HAP-1 (cell line): ENCODE measurements around the gene MRPL1.
A peak's percentile ranks its signal among the peaks of the same experiment; 100 is the strongest.

Experiments
- DNase-seq, 2 experiments: peaks; one replicate each; pipeline ENCODE4 v3.0.0-alpha.2; 2016 to 2020; ENCODE audit warnings: low spot score in 2 of 2
- H3K27me3 ChIP-seq: fragments of 250-450 bp; sonication (Bioruptor Pico); 2 replicates; pipeline ENCODE4 v1.5.1; 2020; ENCODE audit warnings: low read depth, mild to moderate bottlenecking, moderate library complexity
- H3K36me3 ChIP-seq: fragments of 250-450 bp; sonication (Bioruptor Pico); replicated peaks from 2 replicates; pipeline ENCODE4 v1.5.1; 2020; ENCODE audit warnings: mild to moderate bottlenecking
- H3K4me1 ChIP-seq: fragments of 250-450 bp; sonication (Bioruptor Pico); 2 replicates; pipeline ENCODE4 v1.5.1; 2020; ENCODE audit warnings: mild to moderate bottlenecking
- H3K4me3 ChIP-seq: fragments of 250-450 bp; sonication (Bioruptor Pico); 2 replicates; pipeline ENCODE4 v1.5.1; 2020; ENCODE audit warnings: mild to moderate bottlenecking, moderate library complexity
- H3K9me3 ChIP-seq: fragments of 250-450 bp; sonication (Bioruptor Pico); 2 replicates; pipeline ENCODE4 v1.5.1; 2020; ENCODE audit warnings: mild to moderate bottlenecking, moderate library complexity
- in situ Hi-C: fragments of 300-500 bp; cut with MboI; formaldehyde crosslinking; loops from 3 replicates; pipeline ENCODE4 v1.14.3; 2020; ENCODE audit warnings: low sequenced_read_pairs, inconsistent platforms, mixed read lengths

The MRPL1 gene

DNA sequence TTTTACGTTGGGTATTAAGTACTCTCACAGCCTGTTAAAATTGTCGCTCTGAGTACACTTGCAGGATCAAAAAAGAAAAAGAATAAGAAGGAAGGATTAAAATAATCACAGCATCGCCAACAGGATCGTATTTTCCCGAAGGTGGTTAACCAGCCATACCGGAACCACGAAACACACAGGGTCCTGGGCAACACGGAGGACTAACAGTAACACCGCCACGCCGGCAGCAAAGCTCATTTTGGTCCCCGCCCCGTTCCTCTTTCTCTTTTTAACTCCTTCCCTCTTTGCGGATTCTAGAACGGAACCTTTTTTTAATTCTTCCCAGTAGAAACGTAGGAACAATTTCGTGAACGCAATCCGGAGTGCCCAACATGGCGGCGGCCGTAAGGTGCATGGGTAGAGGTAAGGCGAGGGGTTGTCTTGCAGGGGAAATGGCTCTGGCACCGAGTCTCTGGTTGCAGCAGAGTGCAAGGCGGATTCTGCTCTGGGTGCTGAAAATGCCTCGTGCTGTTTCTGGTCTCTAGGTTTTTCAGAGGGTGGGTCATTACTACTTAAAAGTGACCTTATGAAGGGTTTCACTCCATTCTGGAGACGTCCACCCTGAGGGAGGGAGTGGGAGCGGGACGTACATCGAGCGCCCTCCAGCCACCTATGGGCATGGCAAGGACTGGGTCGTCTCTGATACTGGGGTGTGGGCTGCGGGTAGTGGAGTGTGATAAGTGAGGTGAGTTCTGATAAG, at the start of gene MRPL1:
MRPL1 (plus strand) TSS at position 353 of the 739 bp plus-strand sequence; CDS start at position 372, 19 bp downstream.
- Histone ChIP-seq H3K27me3 (no peaks in the 10 kb centered on the region), H3K9me3 (no peaks in the 10 kb centered on the region)
- in situ Hi-C loops, result no loop called here

DNA sequence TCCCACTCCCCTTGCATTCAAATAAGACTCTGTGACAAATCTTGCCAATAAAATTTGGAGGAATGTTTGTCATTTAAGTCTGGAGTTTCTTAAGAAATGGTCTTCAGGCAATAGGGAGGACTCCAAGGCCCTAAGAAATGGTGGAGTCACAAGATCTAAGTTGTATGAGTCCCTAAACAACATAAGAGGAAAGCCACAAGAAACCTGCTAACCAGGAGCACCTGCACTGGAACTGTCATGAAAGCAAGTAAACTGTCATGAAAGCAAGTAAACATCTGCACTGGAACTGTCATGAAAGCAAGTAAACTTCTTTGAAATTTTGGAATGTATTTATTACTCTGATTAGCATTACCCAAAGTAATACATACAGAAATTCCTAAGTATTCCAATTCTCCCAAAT, 47.0 kb upstream of the MRPL1 start:
- peaks cover 8% of the 10 kb centered on the region for H3K4me1 ChIP-seq
- no peak overlapping the region for H3K4me3 ChIP-seq
- H3K36me3 ChIP-seq, result no peaks in the 10 kb centered on the region
- in situ Hi-C loops, result no loop called here
- H3K27me3 ChIP-seq, result no peaks in the 10 kb centered on the region
- no peak for DNase-seq
- H3K9me3 ChIP-seq, result no peaks in the 10 kb centered on the region

More for the DNA sequence above, at the start of gene MRPL1:
- peak within 1 kb of the TSS; percentile 74 for H3K4me3 ChIP-seq
- H3K36me3 ChIP-seq, result no peaks in the 10 kb centered on the region
- H3K4me1 ChIP-seq, result peaks cover 5% of the 10 kb centered on the region
- DNase-seq, result peak; percentile 93 to 96

DNA sequence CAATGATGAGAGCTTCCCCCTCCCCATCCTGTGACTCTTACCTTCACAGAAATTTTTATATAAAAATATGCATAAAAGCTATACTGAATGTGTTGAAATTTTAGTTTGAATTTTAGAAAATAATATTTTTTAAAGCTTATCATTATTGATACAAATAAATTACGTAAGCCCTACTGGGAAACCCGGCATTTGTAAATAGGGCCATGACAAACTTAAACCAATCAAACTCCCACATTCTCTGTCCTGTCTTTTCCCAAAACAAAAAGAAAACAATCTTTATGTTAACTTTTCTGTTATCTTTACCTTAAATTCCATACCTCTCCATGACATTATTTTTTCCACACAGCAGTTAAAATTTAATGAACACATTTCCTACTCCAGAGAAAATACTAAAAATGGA, 46.1 kb upstream of the MRPL1 start:
- Histone ChIP-seq H3K4me3 (no peak overlapping the region), H3K27me3 (no peaks in the 10 kb centered on the region), H3K4me1 (peaks cover 12% of the 10 kb centered on the region), H3K36me3 (no peaks in the 10 kb centered on the region), H3K9me3 (no peaks in the 10 kb centered on the region)
- in situ Hi-C loops, result no loop called here
- no peak for DNase-seq

DNA sequence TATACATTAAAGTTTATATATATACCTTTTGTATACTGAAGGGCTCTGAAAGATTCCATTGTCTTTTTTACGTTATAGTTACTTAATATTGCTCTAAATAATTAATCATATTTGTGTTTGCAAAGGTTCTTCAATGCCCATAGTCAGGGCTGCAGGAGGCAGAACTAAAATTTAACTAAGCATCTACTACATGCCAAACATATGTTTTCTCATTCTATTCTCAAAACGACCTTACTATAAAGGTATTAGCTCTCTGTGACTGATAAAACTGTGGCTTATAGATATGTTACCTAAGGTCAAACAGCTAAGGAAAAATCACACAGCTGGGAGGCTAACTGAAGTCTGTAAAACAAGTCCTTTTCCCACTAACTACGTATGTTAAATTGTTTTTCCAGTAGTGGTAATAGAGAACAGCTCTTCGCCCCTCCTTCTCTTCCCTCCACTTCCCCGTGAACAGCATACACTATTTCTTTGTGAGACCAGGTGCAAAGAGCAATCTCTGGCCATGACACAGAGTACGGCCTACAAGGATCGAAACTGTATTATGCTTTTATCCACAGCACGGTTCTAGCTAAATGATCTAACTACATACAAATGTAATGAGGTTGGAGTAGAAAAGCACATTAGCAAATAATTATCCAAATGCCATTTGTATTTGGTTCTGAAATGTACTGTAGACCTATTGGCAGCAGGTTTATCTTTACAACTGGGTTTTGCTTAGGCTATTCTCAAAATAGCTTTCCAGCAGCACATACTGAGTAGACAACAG, 45.1 kb upstream of the MRPL1 start:
- no peaks in the 10 kb centered on the region for H3K9me3 ChIP-seq
- no peak for DNase-seq
- peak overlapping the region; percentile 78 for H3K4me3 ChIP-seq
- no peaks in the 10 kb centered on the region for H3K27me3 ChIP-seq
- in situ Hi-C loops, result no loop called here
- H3K4me1 ChIP-seq, result peaks cover 12% of the 10 kb centered on the region
- H3K36me3 ChIP-seq, result no peaks in the 10 kb centered on the region

DNA sequence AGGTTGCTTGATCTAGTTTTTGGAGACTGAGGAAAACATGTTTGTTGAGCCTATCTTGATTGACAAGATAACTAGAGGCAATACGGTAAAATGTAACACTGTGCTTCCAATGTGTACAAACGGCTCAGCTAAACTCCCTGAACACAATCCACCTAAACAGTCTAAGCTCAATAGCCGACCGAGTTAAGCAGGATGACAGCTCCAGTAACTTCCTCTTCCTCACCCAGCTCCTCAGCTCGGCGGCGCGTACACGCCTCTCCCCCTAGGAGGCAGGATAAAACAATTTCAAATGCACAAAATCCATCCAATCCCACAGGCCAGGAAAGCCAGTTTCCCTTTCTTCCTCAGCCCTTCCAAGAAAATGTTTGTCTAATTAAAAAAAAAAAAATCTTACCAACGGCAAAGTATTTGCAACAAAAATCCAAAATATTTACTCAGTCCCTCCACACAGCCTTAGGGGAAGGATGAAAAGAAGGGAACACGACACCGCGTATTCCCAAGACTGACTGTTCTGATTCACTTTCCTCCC, 44.5 kb upstream of the MRPL1 start:
- peak overlapping the region; percentile 78 for H3K4me3 ChIP-seq

DNA sequence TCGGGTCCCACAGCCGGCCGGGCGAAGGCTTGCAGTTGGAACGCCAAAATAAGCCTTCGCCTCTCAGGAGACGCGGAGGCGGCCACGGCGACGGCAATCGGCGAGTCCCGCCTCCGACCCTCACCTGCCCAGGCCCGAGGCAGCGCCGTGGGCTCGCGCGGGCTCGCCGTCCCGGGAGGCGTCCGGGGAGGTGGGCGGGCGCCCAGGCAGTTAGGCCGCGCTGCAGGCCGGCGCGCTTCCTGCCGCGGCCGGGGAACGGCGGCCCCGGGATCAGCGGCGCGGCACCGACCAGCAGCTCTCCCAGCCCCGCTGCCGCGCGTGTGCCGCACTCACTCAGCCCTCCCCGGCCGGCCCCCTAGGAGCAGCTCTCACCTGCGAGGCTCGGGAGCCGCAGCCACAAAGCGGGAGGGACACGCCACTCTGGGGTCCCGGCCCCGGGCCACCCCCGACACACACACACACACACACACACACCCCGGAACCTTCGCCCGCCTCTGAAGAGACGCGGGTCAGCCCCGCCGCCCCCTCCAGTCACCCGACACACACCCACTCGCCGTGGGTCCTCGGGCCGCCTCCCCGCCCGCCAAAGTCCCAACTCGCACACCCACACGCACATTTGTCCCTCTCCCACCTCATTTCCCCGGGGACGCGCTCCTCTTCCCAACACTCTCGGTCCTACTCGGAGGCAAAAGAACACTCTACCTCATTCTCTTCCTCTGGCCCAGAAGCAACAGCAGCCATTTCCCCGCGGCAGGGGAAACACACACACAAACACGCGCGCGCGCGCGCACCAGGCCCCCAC, 43.8 kb upstream of the MRPL1 start, which contains the start of gene CNOT6L:
CNOT6L (minus strand) TSS at position 767 of the 802 bp plus-strand sequence; CDS start at position 707, 60 bp downstream.
- H3K4me3 ChIP-seq, result peak within 1 kb of the TSS; percentile 78
- no peaks in the 10 kb centered on the region for H3K9me3 ChIP-seq
- H3K4me1 ChIP-seq, result peaks cover 12% of the 10 kb centered on the region
- no peaks in the 10 kb centered on the region for H3K27me3 ChIP-seq
- H3K36me3 ChIP-seq, result no peaks in the 10 kb centered on the region
- peak in 1 of 2 experiments; percentile 66 for DNase-seq
- in situ Hi-C loops, result no loop called here

More for the DNA sequence above, 44.5 kb upstream of the MRPL1 start:
- Histone ChIP-seq H3K27me3 (no peaks in the 10 kb centered on the region), H3K9me3 (no peaks in the 10 kb centered on the region), H3K4me1 (peaks cover 12% of the 10 kb centered on the region), H3K36me3 (no peaks in the 10 kb centered on the region)
- peak; percentile 83 to 90 for DNase-seq
- in situ Hi-C loops, result no loop called here

DNA sequence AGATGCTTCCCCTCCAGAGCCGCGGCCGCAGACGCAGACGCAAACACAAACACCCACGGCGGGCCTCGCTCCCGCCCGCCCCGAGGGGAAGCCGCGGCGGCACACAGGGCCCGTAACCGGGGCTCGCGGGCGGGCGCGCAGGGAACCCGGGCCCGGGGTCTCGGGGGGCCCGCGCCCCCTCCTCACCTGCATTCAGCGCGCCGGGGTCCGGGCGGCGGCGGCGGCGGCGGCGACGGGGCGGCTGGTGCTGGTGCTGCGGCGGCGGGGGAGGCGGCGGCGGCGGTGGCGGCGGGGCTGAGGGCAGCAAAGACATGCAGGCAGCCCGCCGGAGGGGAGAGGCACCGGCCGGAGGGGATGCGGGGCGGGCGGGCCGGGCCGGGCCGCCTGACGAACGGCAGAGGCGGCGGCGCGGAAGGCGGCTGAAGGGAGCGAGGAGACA, 43.2 kb upstream of the MRPL1 start:
- peak in 1 of 2 experiments; percentile 53 for DNase-seq
- Histone ChIP-seq H3K9me3 (no peaks in the 10 kb centered on the region), H3K4me3 (peak overlapping the region; percentile 78), H3K4me1 (peaks cover 12% of the 10 kb centered on the region), H3K36me3 (no peaks in the 10 kb centered on the region), H3K27me3 (no peaks in the 10 kb centered on the region)
- in situ Hi-C loops, result no loop called here

DNA sequence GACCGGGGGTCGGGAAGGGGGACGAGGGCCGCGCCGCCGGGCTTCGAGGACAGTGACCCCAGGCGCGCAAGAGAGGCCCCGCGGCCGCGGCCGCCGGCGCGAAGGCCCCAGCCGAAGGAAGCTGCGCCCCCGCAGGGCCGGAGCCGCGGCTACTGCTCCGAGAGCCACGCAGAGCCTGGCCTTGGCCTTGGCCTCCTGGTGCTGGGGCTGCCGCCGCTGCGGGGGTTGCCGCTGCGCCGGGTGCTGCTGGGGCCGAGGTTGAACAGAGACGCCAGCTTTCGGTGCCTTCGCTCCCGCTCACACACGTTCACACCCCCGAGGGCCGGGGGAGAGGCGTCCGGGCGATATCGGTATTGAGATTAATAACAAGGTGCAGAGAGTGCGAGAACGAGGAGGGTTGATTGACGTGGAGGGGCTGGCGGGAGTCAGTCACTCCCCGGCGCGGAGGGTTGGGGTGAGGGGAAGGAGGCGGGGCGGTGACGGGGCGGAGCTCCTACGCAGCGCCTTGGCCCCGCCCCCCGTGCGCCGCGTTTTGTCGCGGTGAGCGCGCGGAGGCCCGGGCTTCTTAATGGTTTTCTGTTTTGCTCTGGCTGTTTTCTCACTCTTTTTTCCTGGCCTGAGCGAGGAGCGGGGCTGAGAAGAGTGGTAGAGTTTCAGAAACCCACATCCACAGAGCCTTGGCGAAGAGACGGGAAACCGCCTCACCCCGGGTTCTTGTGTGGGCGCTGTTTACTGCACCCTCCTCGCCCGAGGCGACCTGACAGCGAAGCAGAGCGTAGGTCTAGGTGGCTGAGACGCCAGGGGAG, 42.6 kb upstream of the MRPL1 start:
- DNase-seq, result peak; percentile 87 to 94
- Histone ChIP-seq H3K4me3 (peak overlapping the region; percentile 78), H3K4me1 (peaks cover 12% of the 10 kb centered on the region), H3K36me3 (no peaks in the 10 kb centered on the region), H3K27me3 (no peaks in the 10 kb centered on the region), H3K9me3 (no peaks in the 10 kb centered on the region)
- in situ Hi-C loops, result no loop called here

DNA sequence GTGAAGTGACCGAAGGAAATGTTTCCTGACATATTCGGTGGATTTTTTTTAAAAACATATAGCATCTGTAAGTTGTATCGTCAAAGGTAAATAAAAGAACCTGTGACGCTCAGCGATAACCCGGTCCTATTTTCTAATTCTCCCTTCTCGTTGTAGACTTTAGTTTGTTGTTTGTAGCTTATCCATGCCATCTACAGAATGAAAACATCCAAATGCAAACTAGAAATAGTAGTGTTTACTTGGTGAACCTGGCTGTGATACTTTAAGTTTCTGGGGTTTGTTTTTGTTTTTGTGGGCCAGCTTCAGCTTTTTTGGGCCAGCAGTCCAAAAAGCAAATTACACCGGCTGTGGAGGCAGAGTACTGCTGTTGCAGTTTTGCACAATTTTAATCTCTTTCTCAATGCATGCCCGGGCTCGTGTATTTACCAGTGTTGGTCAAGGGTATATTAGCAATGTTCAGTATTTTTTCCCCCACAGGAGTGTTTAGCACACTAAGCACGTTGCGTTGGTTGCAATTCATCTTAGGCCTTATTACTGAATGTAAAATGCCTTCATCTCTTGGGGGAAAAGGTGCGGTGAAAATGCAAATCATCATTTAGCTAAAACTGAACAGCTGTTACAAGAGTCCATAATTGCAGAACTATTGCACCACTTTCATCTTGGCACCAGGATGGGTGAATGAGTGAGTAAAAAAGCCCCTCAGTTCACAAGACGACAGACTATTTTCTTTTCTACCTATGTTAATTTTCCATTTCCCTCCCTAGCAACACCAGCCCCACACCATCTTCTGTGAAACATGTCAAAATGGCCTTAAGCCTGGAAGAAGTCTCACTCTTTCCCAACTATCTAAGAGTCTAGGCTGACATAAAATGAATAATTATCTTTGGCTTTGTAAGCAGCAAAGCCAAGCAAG, 41.7 kb upstream of the MRPL1 start:
- H3K4me3 ChIP-seq, result peak overlapping the region; percentile 78
- H3K36me3 ChIP-seq, result no peaks in the 10 kb centered on the region
- H3K9me3 ChIP-seq, result no peaks in the 10 kb centered on the region
- in situ Hi-C loops, result no loop called here
- no peak for DNase-seq
- no peaks in the 10 kb centered on the region for H3K27me3 ChIP-seq
- peaks cover 12% of the 10 kb centered on the region for H3K4me1 ChIP-seq

DNA sequence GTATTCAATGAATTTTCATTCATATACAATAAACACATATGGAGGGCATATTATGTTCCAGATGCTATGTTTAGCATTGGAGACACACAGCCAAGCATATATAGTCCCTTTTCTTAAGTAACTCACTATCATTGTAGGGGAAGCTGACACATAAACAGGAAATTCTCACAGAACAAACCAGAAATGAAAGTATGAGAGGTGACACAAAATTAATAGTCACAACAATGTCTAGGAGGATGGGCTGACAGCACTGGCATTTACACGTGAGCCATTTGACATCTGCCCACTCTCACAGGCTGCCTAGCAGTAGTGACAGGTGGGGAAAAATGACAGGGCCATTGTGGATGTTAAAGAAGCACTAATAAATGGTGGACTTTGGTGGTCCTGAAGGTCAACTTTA, 40.9 kb upstream of the MRPL1 start:
- no peaks in the 10 kb centered on the region for H3K9me3 ChIP-seq
- no peak overlapping the region for H3K4me3 ChIP-seq
- no peak for DNase-seq
- peaks cover 12% of the 10 kb centered on the region for H3K4me1 ChIP-seq
- H3K27me3 ChIP-seq, result peaks cover 3% of the 10 kb centered on the region
- H3K36me3 ChIP-seq, result no peaks in the 10 kb centered on the region
- in situ Hi-C loops, result no loop called here

DNA sequence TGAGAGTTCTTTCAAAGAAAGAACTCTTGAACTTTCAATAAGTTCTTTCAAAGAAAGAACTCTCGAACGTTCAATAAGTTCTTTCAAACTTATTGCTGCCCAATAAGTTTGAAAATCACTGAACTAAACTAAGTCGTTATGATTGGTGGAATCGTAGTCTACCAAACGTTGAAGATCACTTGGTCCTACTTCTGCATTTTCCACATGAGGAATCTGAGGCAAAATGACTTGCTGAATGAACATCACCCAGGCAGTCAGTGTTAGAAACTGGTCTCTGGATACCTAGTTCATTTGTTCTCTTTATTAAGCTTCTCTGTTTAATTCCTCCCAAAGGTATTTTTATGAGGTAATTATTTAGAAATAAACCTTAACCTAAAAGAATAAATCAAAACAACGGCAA, 36.4 kb upstream of the MRPL1 start:
- Histone ChIP-seq H3K9me3 (no peaks in the 10 kb centered on the region), H3K36me3 (no peaks in the 10 kb centered on the region), H3K4me3 (no peak overlapping the region), H3K27me3 (peaks cover 19% of the 10 kb centered on the region), H3K4me1 (peaks cover 5% of the 10 kb centered on the region; the same call in 1 of the 2 replicates)
- in situ Hi-C loops, result no loop called here
- no peak for DNase-seq

DNA sequence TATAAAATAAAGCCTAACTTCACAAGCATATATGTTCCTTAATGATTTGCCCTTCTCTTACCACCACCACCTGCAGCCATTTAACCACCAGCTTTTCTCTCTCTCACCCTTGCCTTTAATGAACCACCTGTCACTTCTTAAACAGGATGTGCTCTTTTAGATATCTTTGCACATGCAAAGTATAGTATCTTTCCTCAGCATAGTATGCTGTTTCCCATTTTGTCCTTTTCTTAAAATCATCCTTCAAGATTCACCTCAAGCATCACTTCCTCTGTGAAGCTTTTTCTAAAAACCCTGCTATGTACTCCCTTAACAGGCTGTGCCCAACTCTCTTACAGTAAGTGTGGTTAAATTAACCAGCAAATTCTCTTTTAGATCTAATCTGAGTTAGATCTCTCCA, 35.3 kb upstream of the MRPL1 start:
- Histone ChIP-seq H3K4me3 (no peak overlapping the region), H3K4me1 (0 out of 2 replicates have a peak, but pooled peaks cover 4% of the 10 kb centered on the region), H3K9me3 (no peaks in the 10 kb centered on the region), H3K27me3 (peaks cover 19% of the 10 kb centered on the region), H3K36me3 (no peaks in the 10 kb centered on the region)
- DNase-seq, result no peak
- in situ Hi-C loops, result no loop called here
